WTC11 (cell line): ENCODE measurements around the gene NKPD1. TPM values are rescaled to one million over a fixed set of nuclear protein-coding genes. Genes with fewer than 3 reads are reported as not detected.

Source experiments
- ATAC-seq: fragments of 200-7000 bp; cut with Tn5 transposase; 2 replicates; pipeline ENCODE4 v1.10.0; 2021; ENCODE audit warnings: mild to moderate bottlenecking, moderate library complexity
- CTCF ChIA-PET: fragments of 300-600 bp; sonication (Branson Sonifier 250); formaldehyde crosslinking; loops from one replicate; lab custom pipeline; 2021; ENCODE audit warnings: antibody characterized with exemption; lab: Charles Lee
- POLR2A ChIA-PET: fragments of 350-600 bp; sonication (Branson Sonifier 250); formaldehyde crosslinking; loops from one replicate; lab custom pipeline; 2021; ENCODE audit warnings: antibody characterized with exemption; lab: Charles Lee
- DNase-seq: peaks from one replicate; pipeline ENCODE4 v3.0.0; 2021; ENCODE audit warnings: low spot score
- H3K27ac Mint-ChIP-seq: 2 replicates; pipeline ENCODE4 v1.8.0; 2021; ENCODE audit warnings: mixed read lengths
- H3K27me3 Mint-ChIP-seq: 2 replicates; pipeline ENCODE4 v1.8.0; 2021; ENCODE audit warnings: low read depth, mild to moderate bottlenecking, moderate library complexity, mixed read lengths
- H3K36me3 Mint-ChIP-seq: 2 replicates; pipeline ENCODE4 v1.8.0; 2021; ENCODE audit warnings: mixed read lengths
- H3K4me1 Mint-ChIP-seq: 2 replicates; pipeline ENCODE4 v1.8.0; 2022; ENCODE audit warnings: mixed read lengths
- H3K4me3 Mint-ChIP-seq: 2 replicates; pipeline ENCODE4 v1.8.0; 2021; ENCODE audit warnings: mild to moderate bottlenecking, moderate library complexity, mixed read lengths
- H3K9me3 Mint-ChIP-seq: 2 replicates; pipeline ENCODE4 v1.8.0; 2021; ENCODE audit warnings: mixed read lengths
- AFF4 ChIP-seq: sonication (generic); formaldehyde crosslinking; IDR thresholded peaks from 2 replicates; pipeline ENCODE4 v1.8.1; 2023; ENCODE audit warnings: mild to moderate bottlenecking, missing genetic modification reagents, borderline replicate concordance
- CREB1 ChIP-seq: sonication (generic); formaldehyde crosslinking; IDR thresholded peaks from 2 replicates; pipeline ENCODE4 v1.8.0; 2023; ENCODE audit warnings: mild to moderate bottlenecking, missing genetic modification reagents
- ELF4 ChIP-seq: sonication (generic); formaldehyde crosslinking; IDR thresholded peaks from 2 replicates; pipeline ENCODE4 v1.8.1; 2022; ENCODE audit warnings: low read depth, mild to moderate bottlenecking, moderate library complexity, missing genetic modification reagents
- FOXJ3 ChIP-seq: sonication (generic); formaldehyde crosslinking; IDR thresholded peaks from 2 replicates; pipeline ENCODE4 v1.9.0; 2021; ENCODE audit warnings: missing genetic modification reagents, mild to moderate bottlenecking, borderline replicate concordance
- GABPB1 ChIP-seq: sonication (generic); formaldehyde crosslinking; IDR thresholded peaks from 2 replicates; pipeline ENCODE4 v1.8.1; 2023; ENCODE audit warnings: mild to moderate bottlenecking, missing genetic modification reagents
- JAZF1 ChIP-seq: fragments of 250-450 bp; sonication (Bioruptor Pico); IDR thresholded peaks from 2 replicates; pipeline ENCODE4 v1.9.0; 2021; ENCODE audit warnings: moderate library complexity, mild to moderate bottlenecking, inconsistent platforms
- JUN ChIP-seq: sonication (generic); formaldehyde crosslinking; IDR thresholded peaks from 2 replicates; pipeline ENCODE4 v1.8.0; 2023; ENCODE audit warnings: mild to moderate bottlenecking, missing genetic modification reagents
- MYBL2 ChIP-seq: sonication (generic); formaldehyde crosslinking; IDR thresholded peaks from 2 replicates; pipeline ENCODE4 v1.8.1; 2023; ENCODE audit warnings: mild to moderate bottlenecking, moderate library complexity, missing genetic modification reagents
- NFATC4 ChIP-seq: fragments of 250-450 bp; sonication (Bioruptor Pico); IDR thresholded peaks from 2 replicates; pipeline ENCODE4 v1.9.0; 2021; ENCODE audit warnings: mild to moderate bottlenecking
- SMAD3 ChIP-seq: sonication (generic); formaldehyde crosslinking; IDR thresholded peaks from 2 replicates; pipeline ENCODE4 v1.8.0; 2022; ENCODE audit warnings: missing genetic modification reagents, mild to moderate bottlenecking, borderline replicate concordance
- SP1 ChIP-seq: sonication (generic); formaldehyde crosslinking; conservative IDR thresholded peaks from 2 replicates; pipeline ENCODE4 v1.8.1; 2022; ENCODE audit warnings: missing genetic modification reagents
- TEAD4 ChIP-seq: sonication (generic); formaldehyde crosslinking; IDR thresholded peaks from 2 replicates; pipeline ENCODE4 v1.8.0; 2022; ENCODE audit warnings: mild to moderate bottlenecking, missing genetic modification reagents
- TP53 ChIP-seq: sonication (generic); formaldehyde crosslinking; IDR thresholded peaks from 2 replicates; pipeline ENCODE4 v1.8.1; 2023; ENCODE audit warnings: mild to moderate bottlenecking, missing genetic modification reagents
- USF1 ChIP-seq: sonication (generic); formaldehyde crosslinking; IDR thresholded peaks from 2 replicates; pipeline ENCODE4 v1.8.0; 2022; ENCODE audit warnings: mild to moderate bottlenecking, missing genetic modification reagents
- ZNF219 ChIP-seq: sonication (generic); formaldehyde crosslinking; IDR thresholded peaks from 2 replicates; pipeline ENCODE4 v1.8.0; 2023; ENCODE audit warnings: missing genetic modification reagents, mild to moderate bottlenecking, borderline replicate concordance
- ZNF396 ChIP-seq: fragments of 250-450 bp; sonication (Bioruptor Pico); IDR thresholded peaks from 2 replicates; pipeline ENCODE4 v1.8.0; 2021; ENCODE audit warnings: mild to moderate bottlenecking, moderate library complexity, borderline replicate concordance
- ZNF671 ChIP-seq: fragments of 250-450 bp; sonication (Bioruptor Pico); IDR thresholded peaks from 2 replicates; pipeline ENCODE4 v1.8.0; 2021; ENCODE audit warnings: mild to moderate bottlenecking
- ZSCAN18 ChIP-seq: fragments of 250-450 bp; sonication (Bioruptor Pico); IDR thresholded peaks from 2 replicates; pipeline ENCODE4 v2.1.2; 2022; ENCODE audit warnings: mild to moderate bottlenecking, moderate library complexity
- total RNA-seq: library from RNA; stranded (reverse); gene quantifications from 3 replicates; pipeline ENCODE4 v1.2.3, GENCODE V29; 2021
- TF ChIP-seq, protein P1 (sequence below): sonication (generic); formaldehyde crosslinking; IDR thresholded peaks from 2 replicates; pipeline ENCODE4 v1.8.1; 2023; ENCODE audit warnings: mild to moderate bottlenecking, moderate library complexity, missing genetic modification reagents
- TF ChIP-seq, protein P2 (sequence below): sonication (generic); formaldehyde crosslinking; IDR thresholded peaks from 2 replicates; pipeline ENCODE4 v1.8.1; 2022; ENCODE audit warnings: low read depth, missing genetic modification reagents, borderline replicate concordance
- TF ChIP-seq, protein P3 (sequence below): sonication (generic); formaldehyde crosslinking; IDR thresholded peaks from 2 replicates; pipeline ENCODE4 v1.8.0; 2022; ENCODE audit warnings: missing genetic modification reagents

The NKPD1 gene
- total RNA-seq, 1 experiment from 2014 or later, result 0.57 TPM

- H3K9me3 Mint-ChIP-seq, result no peaks in the 10 kb centered on the region
- TF ChIP-seq TP53 (CRISPR knock-in tag), result no peak
- TF ChIP-seq SP1 (CRISPR knock-in tag), result 0 out of 2 replicates have a peak, but pooled peaks have one; percentile 18
- no peak overlapping the region for H3K4me3 Mint-ChIP-seq
- POLR2A ChIA-PET, result interaction anchor here (0.6 kb wide), 1 partner anchor 57 kb away, joined by 4 read pairs; no protein-coding TSS in a partner anchor
- H3K36me3 Mint-ChIP-seq, result no peaks in the 10 kb centered on the region
- ATAC-seq (peak; percentile 83), DNase-seq (peak; percentile 75)
- no peak overlapping the region for H3K27ac Mint-ChIP-seq
- no peaks in the 10 kb centered on the region for H3K4me1 Mint-ChIP-seq
- CTCF ChIA-PET, result interaction anchor here (0.5 to 3.7 kb wide), 23 partner anchors 10 to 1566 kb away, joined by 3 to 45 read pairs (median 4); partner anchors contain the start of genes BLOC1S3, CKM, MARK4 and PPP1R13L
- H3K27me3 Mint-ChIP-seq, result peaks cover 33% of the 10 kb centered on the region
Measured at GRCh38 chr19:45200568-45200967, 39.8 kb upstream of the NKPD1 start.

- TF ChIP-seq SP1 (CRISPR knock-in tag) (no peak), ZNF396 (CRISPR knock-in tag) (no peak), MYBL2 (CRISPR knock-in tag) (no peak), GABPB1 (CRISPR knock-in tag) (no peak), ELF4 (no peak), ZNF671 (no peak), TEAD4 (no peak), ZSCAN18 (CRISPR knock-in tag) (no peak), ZNF219 (CRISPR knock-in tag) (no peak), JUN (no peak), FOXJ3 (no peak), AFF4 (CRISPR knock-in tag) (no peak), USF1 (CRISPR knock-in tag) (no peak), JAZF1 (CRISPR knock-in tag) (no peak), CREB1 (CRISPR knock-in tag) (no peak), NFATC4 (no peak), SMAD3 (CRISPR knock-in tag) (no peak)
- TF ChIP-seq, protein P1, sequence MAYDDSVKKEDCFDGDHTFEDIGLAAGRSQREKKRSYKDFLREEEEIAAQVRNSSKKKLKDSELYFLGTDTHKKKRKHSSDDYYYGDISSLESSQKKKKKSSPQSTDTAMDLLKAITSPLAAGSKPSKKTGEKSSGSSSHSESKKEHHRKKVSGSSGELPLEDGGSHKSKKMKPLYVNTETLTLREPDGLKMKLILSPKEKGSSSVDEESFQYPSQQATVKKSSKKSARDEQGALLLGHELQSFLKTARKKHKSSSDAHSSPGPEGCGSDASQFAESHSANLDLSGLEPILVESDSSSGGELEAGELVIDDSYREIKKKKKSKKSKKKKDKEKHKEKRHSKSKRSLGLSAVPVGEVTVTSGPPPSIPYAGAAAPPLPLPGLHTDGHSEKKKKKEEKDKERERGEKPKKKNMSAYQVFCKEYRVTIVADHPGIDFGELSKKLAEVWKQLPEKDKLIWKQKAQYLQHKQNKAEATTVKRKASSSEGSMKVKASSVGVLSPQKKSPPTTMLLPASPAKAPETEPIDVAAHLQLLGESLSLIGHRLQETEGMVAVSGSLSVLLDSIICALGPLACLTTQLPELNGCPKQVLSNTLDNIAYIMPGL (CRISPR knock-in tag), result no peak
- TF ChIP-seq, protein P2, sequence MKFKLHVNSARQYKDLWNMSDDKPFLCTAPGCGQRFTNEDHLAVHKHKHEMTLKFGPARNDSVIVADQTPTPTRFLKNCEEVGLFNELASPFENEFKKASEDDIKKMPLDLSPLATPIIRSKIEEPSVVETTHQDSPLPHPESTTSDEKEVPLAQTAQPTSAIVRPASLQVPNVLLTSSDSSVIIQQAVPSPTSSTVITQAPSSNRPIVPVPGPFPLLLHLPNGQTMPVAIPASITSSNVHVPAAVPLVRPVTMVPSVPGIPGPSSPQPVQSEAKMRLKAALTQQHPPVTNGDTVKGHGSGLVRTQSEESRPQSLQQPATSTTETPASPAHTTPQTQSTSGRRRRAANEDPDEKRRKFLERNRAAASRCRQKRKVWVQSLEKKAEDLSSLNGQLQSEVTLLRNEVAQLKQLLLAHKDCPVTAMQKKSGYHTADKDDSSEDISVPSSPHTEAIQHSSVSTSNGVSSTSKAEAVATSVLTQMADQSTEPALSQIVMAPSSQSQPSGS, result no peak
- TF ChIP-seq, protein P3, sequence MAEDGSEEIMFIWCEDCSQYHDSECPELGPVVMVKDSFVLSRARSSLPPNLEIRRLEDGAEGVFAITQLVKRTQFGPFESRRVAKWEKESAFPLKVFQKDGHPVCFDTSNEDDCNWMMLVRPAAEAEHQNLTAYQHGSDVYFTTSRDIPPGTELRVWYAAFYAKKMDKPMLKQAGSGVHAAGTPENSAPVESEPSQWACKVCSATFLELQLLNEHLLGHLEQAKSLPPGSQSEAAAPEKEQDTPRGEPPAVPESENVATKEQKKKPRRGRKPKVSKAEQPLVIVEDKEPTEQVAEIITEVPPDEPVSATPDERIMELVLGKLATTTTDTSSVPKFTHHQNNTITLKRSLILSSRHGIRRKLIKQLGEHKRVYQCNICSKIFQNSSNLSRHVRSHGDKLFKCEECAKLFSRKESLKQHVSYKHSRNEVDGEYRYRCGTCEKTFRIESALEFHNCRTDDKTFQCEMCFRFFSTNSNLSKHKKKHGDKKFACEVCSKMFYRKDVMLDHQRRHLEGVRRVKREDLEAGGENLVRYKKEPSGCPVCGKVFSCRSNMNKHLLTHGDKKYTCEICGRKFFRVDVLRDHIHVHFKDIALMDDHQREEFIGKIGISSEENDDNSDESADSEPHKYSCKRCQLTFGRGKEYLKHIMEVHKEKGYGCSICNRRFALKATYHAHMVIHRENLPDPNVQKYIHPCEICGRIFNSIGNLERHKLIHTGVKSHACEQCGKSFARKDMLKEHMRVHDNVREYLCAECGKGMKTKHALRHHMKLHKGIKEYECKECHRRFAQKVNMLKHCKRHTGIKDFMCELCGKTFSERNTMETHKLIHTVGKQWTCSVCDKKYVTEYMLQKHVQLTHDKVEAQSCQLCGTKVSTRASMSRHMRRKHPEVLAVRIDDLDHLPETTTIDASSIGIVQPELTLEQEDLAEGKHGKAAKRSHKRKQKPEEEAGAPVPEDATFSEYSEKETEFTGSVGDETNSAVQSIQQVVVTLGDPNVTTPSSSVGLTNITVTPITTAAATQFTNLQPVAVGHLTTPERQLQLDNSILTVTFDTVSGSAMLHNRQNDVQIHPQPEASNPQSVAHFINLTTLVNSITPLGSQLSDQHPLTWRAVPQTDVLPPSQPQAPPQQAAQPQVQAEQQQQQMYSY (CRISPR knock-in tag), result no peak
- ATAC-seq, result no peak
- H3K4me3 Mint-ChIP-seq, result no peak overlapping the region
- ChIA-PET POLR2A (no interaction called here), CTCF (interaction anchor here (1.4 kb wide), 1 partner anchor 8 kb away, joined by 6 read pairs; no protein-coding TSS in a partner anchor)
- H3K36me3 Mint-ChIP-seq, result no peaks in the 10 kb centered on the region
- H3K4me1 Mint-ChIP-seq, result no peaks in the 10 kb centered on the region
- DNase-seq, result no peak
- H3K27me3 Mint-ChIP-seq, result peaks cover 33% of the 10 kb centered on the region
- no peaks in the 10 kb centered on the region for H3K9me3 Mint-ChIP-seq
- H3K27ac Mint-ChIP-seq, result no peak overlapping the region
Measured at GRCh38 chr19:45195764-45196163, 35.0 kb upstream of the NKPD1 start.
